Astrocyte (in vitro differentiated cells and primary cell): ENCODE measurements around the gene PROB1. TPM values are rescaled to one million over a fixed set of nuclear protein-coding genes. Genes with fewer than 3 reads are reported as not detected.
"Not testable (repeated sequence)": the region's sequence is repeated elsewhere in the genome, so short reads cannot be mapped to it uniquely, and the experiment has no call there.

Experiments used
- DNase-seq: peaks from one replicate; pipeline ENCODE4 v3.0.0-alpha.2; 2010; ENCODE audit warnings: low read depth
- FAIRE-seq: peaks from 2 replicates; lab custom pipeline; 2011; peaks lifted over from hg19 to GRCh38; lab: Jason Lieb, UNC
- H2AFZ ChIP-seq: 2 replicates; pipeline ENCODE4 v1.6.0; 2012; ENCODE audit warnings: low read depth, low read length, inconsistent platforms
- H3K27ac ChIP-seq: 2 replicates; pipeline ENCODE4 v1.5.1; 2011; ENCODE audit warnings: low read depth, low read length, inconsistent platforms
- H3K27me3 ChIP-seq: 2 replicates; pipeline ENCODE4 v1.6.0; 2011; ENCODE audit warnings: low read length, inconsistent platforms; ENCODE audit not compliant: insufficient read depth
- H3K36me3 ChIP-seq: 2 replicates; pipeline ENCODE4 v1.5.1; 2011; ENCODE audit warnings: low read length, inconsistent platforms; ENCODE audit not compliant: insufficient read depth
- H3K4me1 ChIP-seq: 2 replicates; pipeline ENCODE4 v1.5.1; 2011; ENCODE audit warnings: low read length, inconsistent platforms; ENCODE audit not compliant: insufficient read depth
- H3K4me2 ChIP-seq: 2 replicates; pipeline ENCODE4 v1.6.0; 2012; ENCODE audit warnings: low read length, inconsistent platforms
- H3K4me3 ChIP-seq: 2 replicates; pipeline ENCODE4 v1.5.1; 2011; ENCODE audit warnings: low read depth, mild to moderate bottlenecking, low read length, inconsistent platforms; ENCODE audit not compliant: insufficient read depth
- H3K79me2 ChIP-seq: 2 replicates; pipeline ENCODE4 v1.6.0; 2012; ENCODE audit warnings: mild to moderate bottlenecking, low read length, inconsistent platforms; ENCODE audit not compliant: insufficient read depth
- H3K9ac ChIP-seq: 2 replicates; pipeline ENCODE4 v1.6.0; 2012; ENCODE audit warnings: mild to moderate bottlenecking, low read length, inconsistent platforms
- H3K9me3 ChIP-seq: 2 replicates; pipeline ENCODE4 v1.5.1; 2012; ENCODE audit warnings: low read depth, mild to moderate bottlenecking, low read length, inconsistent platforms; ENCODE audit not compliant: insufficient read depth
- H4K20me1 ChIP-seq: 2 replicates; pipeline ENCODE4 v1.6.0; 2012; ENCODE audit warnings: low read length, inconsistent platforms; ENCODE audit not compliant: insufficient read depth
- H3K27ac Mint-ChIP-seq: one replicate; pipeline ENCODE4 v1.8.0; 2021; ENCODE audit warnings: mild to moderate bottlenecking, mixed read lengths; ENCODE audit not compliant: unreplicated experiment
- H3K27me3 Mint-ChIP-seq: one replicate; pipeline ENCODE4 v1.8.0; 2021; ENCODE audit warnings: low read depth, mixed read lengths; ENCODE audit not compliant: unreplicated experiment
- H3K36me3 Mint-ChIP-seq: one replicate; pipeline ENCODE4 v1.8.0; 2021; ENCODE audit warnings: low read depth, mixed read lengths; ENCODE audit not compliant: unreplicated experiment
- H3K4me1 Mint-ChIP-seq: one replicate; pipeline ENCODE4 v1.8.0; 2021; ENCODE audit warnings: low read depth, mixed read lengths; ENCODE audit not compliant: unreplicated experiment
- H3K4me3 Mint-ChIP-seq: one replicate; pipeline ENCODE4 v1.8.0; 2021; ENCODE audit warnings: mild to moderate bottlenecking, moderate library complexity, mixed read lengths; ENCODE audit not compliant: unreplicated experiment
- H3K9me3 Mint-ChIP-seq: one replicate; pipeline ENCODE4 v1.8.0; 2021; ENCODE audit warnings: mild to moderate bottlenecking, mixed read lengths; ENCODE audit not compliant: unreplicated experiment
- CTCF ChIP-seq: IDR thresholded peaks from 2 replicates; pipeline ENCODE4 v1.5.1; 2011; ENCODE audit warnings: low read depth, mild to moderate bottlenecking, inconsistent platforms, low read length, moderate library complexity; ENCODE audit not compliant: insufficient read depth
- EZH2 ChIP-seq: IDR thresholded peaks from 2 replicates; pipeline ENCODE4 v1.6.1; 2012; ENCODE audit warnings: mild to moderate bottlenecking, low read length, inconsistent platforms; ENCODE audit not compliant: insufficient read depth
- total RNA-seq: library from RNA; stranded (reverse); gene quantifications from 2 replicates; pipeline ENCODE4 v1.2.1, GENCODE V29; 2021

PROB1 gene
- total RNA-seq, 1 donor from 2014 or later = 0.59 TPM

- H3K27ac ChIP-seq = no peak overlapping the region
- DNase-seq (no peak), FAIRE-seq (no peak)
- no peak overlapping the region for H3K9ac ChIP-seq
- no peak overlapping the region for H3K27ac Mint-ChIP-seq
- H2AFZ ChIP-seq = no peak overlapping the region
- no peaks in the 10 kb centered on the region for H3K9me3 ChIP-seq
- no peaks in the 10 kb centered on the region for H3K36me3 ChIP-seq
- H3K9me3 Mint-ChIP-seq = no peaks in the 10 kb centered on the region
- peaks cover 95% of the 10 kb centered on the region for H4K20me1 ChIP-seq
- no peaks in the 10 kb centered on the region for H3K4me1 ChIP-seq
- no peak overlapping the region for H3K4me3 Mint-ChIP-seq
- no peak for TF ChIP-seq EZH2
- TF ChIP-seq CTCF = no peak
- peaks cover 96% of the 10 kb centered on the region for H3K79me2 ChIP-seq
- H3K36me3 Mint-ChIP-seq = peaks cover 18% of the 10 kb centered on the region
- peaks cover 4% of the 10 kb centered on the region for H3K4me1 Mint-ChIP-seq
- no peak overlapping the region for H3K4me3 ChIP-seq
- no peaks in the 10 kb centered on the region for H3K27me3 Mint-ChIP-seq
- H3K4me2 ChIP-seq = no peak overlapping the region
- no peaks in the 10 kb centered on the region for H3K27me3 ChIP-seq
Observed at GRCh38 chr5:139358064-139358463, 36.8 kb downstream of the PROB1 start.

DNA sequence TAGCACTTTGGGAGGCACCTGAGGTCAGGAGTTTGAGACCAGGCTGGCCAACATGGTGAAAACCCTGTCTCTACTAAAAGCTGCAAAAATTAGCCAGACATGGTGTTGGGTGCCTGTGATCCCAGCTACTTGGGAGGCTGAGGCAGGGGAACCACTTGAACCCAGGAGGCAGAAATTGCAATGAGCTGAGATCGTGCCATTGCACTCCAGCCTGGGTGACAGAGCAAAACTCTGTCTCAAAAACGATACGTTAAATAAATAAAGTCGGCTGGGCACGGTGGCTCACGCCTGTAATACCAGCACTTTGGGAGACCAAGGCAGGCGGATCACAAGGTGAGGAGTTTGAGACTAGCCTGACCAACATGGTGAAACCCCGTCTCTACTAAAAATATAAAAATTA lies 39.0 kb downstream of the PROB1 start:
- not testable (repeated sequence) for H3K4me1 ChIP-seq, DNase-seq, H3K9me3 ChIP-seq, H3K4me3 Mint-ChIP-seq, H3K36me3 ChIP-seq, FAIRE-seq, H3K27me3 ChIP-seq, H3K4me1 Mint-ChIP-seq, H3K27ac ChIP-seq, H3K9me3 Mint-ChIP-seq, H3K27me3 Mint-ChIP-seq, H3K9ac ChIP-seq, H3K4me2 ChIP-seq, H2AFZ ChIP-seq, H3K27ac Mint-ChIP-seq, H3K4me3 ChIP-seq
- Histone ChIP-seq H3K79me2 (peaks cover 99% of the 10 kb centered on the region), H4K20me1 (peaks cover 100% of the 10 kb centered on the region)
- peaks cover 18% of the 10 kb centered on the region for H3K36me3 Mint-ChIP-seq

GRCh38 chr5:139354186-139354585 lies 40.7 kb downstream of the PROB1 start:
- Histone ChIP-seq H3K9me3 (no peaks in the 10 kb centered on the region), H3K27me3 (no peaks in the 10 kb centered on the region), H3K36me3 (peaks cover 3% of the 10 kb centered on the region), H3K4me1 (no peaks in the 10 kb centered on the region), H4K20me1 (peaks cover 99% of the 10 kb centered on the region), H3K4me3 (no peak overlapping the region), H3K79me2 (peaks cover 99% of the 10 kb centered on the region), H3K9ac (no peak overlapping the region), H2AFZ (no peak overlapping the region), H3K27ac (no peak overlapping the region), H3K4me2 (no peak overlapping the region)
- Mint-ChIP-seq H3K36me3 (peaks cover 18% of the 10 kb centered on the region), H3K4me3 (no peak overlapping the region), H3K4me1 (peaks cover 4% of the 10 kb centered on the region), H3K9me3 (no peaks in the 10 kb centered on the region), H3K27me3 (no peaks in the 10 kb centered on the region), H3K27ac (no peak overlapping the region)
- TF ChIP-seq EZH2 (no peak), CTCF (no peak)
- DNase-seq (no peak), FAIRE-seq (no peak)

- H3K4me3 ChIP-seq, H3K4me2 ChIP-seq, H3K36me3 ChIP-seq, H3K27ac Mint-ChIP-seq, H2AFZ ChIP-seq, H3K27me3 ChIP-seq, H3K9ac ChIP-seq, H3K9me3 Mint-ChIP-seq, FAIRE-seq, H3K27ac ChIP-seq, H3K27me3 Mint-ChIP-seq, H3K4me3 Mint-ChIP-seq, DNase-seq, H3K4me1 ChIP-seq, H3K36me3 Mint-ChIP-seq, H3K9me3 ChIP-seq: not testable (repeated sequence)
- Histone ChIP-seq H3K79me2 (peaks cover 100% of the 10 kb centered on the region), H4K20me1 (peaks cover 88% of the 10 kb centered on the region)
- peaks cover 12% of the 10 kb centered on the region for H3K4me1 Mint-ChIP-seq
Observed at GRCh38 chr5:139347863-139348262, 47.0 kb downstream of the PROB1 start.

DNA sequence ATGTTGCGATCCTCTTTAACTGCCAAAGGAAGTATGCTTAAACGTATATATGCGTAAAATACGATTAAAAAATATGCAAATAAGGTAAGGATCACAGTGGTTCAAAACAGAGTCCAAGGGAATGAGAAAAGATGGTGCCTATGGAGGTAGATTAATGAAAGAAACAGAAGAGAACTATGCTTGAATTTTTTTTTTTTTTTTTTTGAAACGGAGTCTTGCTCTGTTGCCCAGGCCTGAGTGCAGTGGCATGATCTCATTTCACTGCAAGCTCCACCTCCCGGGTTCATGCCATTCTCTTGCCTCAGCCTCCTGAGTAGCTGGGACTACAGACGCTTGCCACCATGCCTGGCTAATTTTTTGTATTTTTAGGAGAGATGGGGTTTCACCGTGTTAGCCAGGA lies 49.5 kb downstream of the PROB1 start:
- H3K27ac Mint-ChIP-seq, H3K4me3 ChIP-seq, H3K9me3 Mint-ChIP-seq, H3K4me2 ChIP-seq, H3K9me3 ChIP-seq, H3K4me3 Mint-ChIP-seq, H2AFZ ChIP-seq, FAIRE-seq, H3K36me3 ChIP-seq, H3K27me3 Mint-ChIP-seq, H3K9ac ChIP-seq, H3K27me3 ChIP-seq, H3K27ac ChIP-seq, DNase-seq, H3K36me3 Mint-ChIP-seq: not testable (repeated sequence)
- Histone ChIP-seq H3K4me1 (peaks cover 14% of the 10 kb centered on the region), H4K20me1 (peaks cover 70% of the 10 kb centered on the region), H3K79me2 (peaks cover 87% of the 10 kb centered on the region)
- H3K4me1 Mint-ChIP-seq = peaks cover 16% of the 10 kb centered on the region
